H1 (cell line): Measurements from ENCODE around the gene ABL2. TPM values are rescaled to one million over a fixed set of nuclear protein-coding genes. Genes with fewer than 3 reads are reported as not detected.

Experiments used
- HDAC2 ChIP-seq, 2 experiments: fragments of 300-600 bp in 1 of 2; sonication (generic) in 1 of 2; IDR thresholded peaks; 2 replicates each; pipeline ENCODE4 v1.6.1; 2011 to 2012; ENCODE audit warnings: low read depth in 2 of 2, low read length in 2 of 2, mild to moderate bottlenecking in 2 of 2, moderate library complexity in 2 of 2, borderline replicate concordance in 1 of 2, inconsistent platforms in 1 of 2
- PHF8 ChIP-seq: fragments of 200-600 bp; sonication (generic); conservative IDR thresholded peaks from 2 replicates; pipeline ENCODE4 v1.7.1; 2012; ENCODE audit warnings: low read depth, mild to moderate bottlenecking, inconsistent platforms, low read length, moderate library complexity
- RAD21 ChIP-seq, 2 experiments: IDR thresholded peaks in 1 of 2; conservative IDR thresholded peaks in 1 of 2; 2 replicates each; pipeline ENCODE4 v1.6.1; 2011; ENCODE audit warnings: low read depth in 2 of 2, low read length in 2 of 2, improper control_type of control experiment in 1 of 2, inconsistent platforms in 1 of 2, mild to moderate bottlenecking in 1 of 2, moderate library complexity in 1 of 2
- RNF2 ChIP-seq: fragments of 200-900, 300-1000 bp; sonication (generic); IDR thresholded peaks from 2 replicates; pipeline ENCODE4 v1.7.1; 2016; ENCODE audit warnings: borderline replicate concordance, low read depth, mild to moderate bottlenecking, antibody characterized with exemption, low read length; ENCODE audit not compliant: poor library complexity, severe bottlenecking; ENCODE audit errors: missing control alignments
- SP1 ChIP-seq: IDR thresholded peaks from 2 replicates; pipeline ENCODE4 v1.6.1; 2011; ENCODE audit warnings: low read depth, low read length
- SUZ12 ChIP-seq: fragments of 200-600 bp; sonication (generic); IDR thresholded peaks from 2 replicates; pipeline ENCODE4 v1.6.1; 2012; ENCODE audit warnings: mild to moderate bottlenecking, inconsistent platforms, low read length, moderate library complexity, mixed read lengths
- polyA plus RNA-seq, 7 experiments: library from polyadenylated mRNA; depleted of rRNA in 3 of 7; stranded (reverse) in 5 of 7; unstranded in 2 of 7; fragments of >200 nt in 5 of 7; fragments of 200-250 nt in 2 of 7; gene quantifications; 1 replicate in 5 of 7; 2 replicates in 1 of 7; 4 replicates in 1 of 7; pipeline versions ENCODE4 v1.2.1 to v1.2.3, GENCODE V29; 2011 to 2013; ENCODE audit warnings: missing spikeins in 2 of 7, mixed read lengths in 2 of 7
- total RNA-seq: library from RNA; stranded (reverse); fragmentation: NEBNext Ultra II Directional; extraction: Animal tissue kit (Norgen Biotek cat#: 25700); gene quantifications from 2 replicates; pipeline ENCODE4 v1.2.1, GENCODE V29; 2021
- TF ChIP-seq, protein P1 (sequence below): fragments of 300-600 bp; sonication (generic); IDR thresholded peaks from 2 replicates; pipeline ENCODE4 v1.7.1; 2012; ENCODE audit warnings: low read length, moderate library complexity, mild to moderate bottlenecking, inconsistent platforms; ENCODE audit not compliant: insufficient replicate concordance

Gene ABL2
- total and polyA plus RNA-seq, 2 of the 8 experiments (the other 6 are each of a cell fraction or from before 2014, with no cell fraction given) = 4.5 to 19.1 TPM

DNA sequence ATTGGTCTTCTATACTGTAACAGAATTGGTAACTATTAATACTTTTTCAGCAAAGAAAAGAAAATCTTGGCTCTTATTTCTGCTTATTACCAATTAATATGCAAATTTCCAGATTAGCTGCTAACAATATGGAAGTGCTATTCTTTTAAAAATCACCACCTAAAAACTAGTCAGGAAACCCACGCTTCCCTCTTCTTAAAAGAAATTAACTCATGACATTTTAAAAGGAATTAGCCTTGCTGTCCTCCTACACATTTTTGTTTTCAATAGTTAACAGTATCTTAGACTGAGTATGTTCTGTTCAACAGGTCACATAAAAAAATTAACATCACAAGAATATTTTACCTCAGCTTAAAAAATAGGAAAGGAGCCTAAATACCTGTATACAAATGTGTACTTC lies 27.3 kb downstream of the ABL2 start (continued):
- no peak for TF ChIP-seq HDAC2 (IDR thresholded peaks at IDR 0.05; ENCODE audit: borderline replicate concordance in 1 of 2, low read depth in 2 of 2, low read length in 2 of 2)
- TF ChIP-seq, protein P1, sequence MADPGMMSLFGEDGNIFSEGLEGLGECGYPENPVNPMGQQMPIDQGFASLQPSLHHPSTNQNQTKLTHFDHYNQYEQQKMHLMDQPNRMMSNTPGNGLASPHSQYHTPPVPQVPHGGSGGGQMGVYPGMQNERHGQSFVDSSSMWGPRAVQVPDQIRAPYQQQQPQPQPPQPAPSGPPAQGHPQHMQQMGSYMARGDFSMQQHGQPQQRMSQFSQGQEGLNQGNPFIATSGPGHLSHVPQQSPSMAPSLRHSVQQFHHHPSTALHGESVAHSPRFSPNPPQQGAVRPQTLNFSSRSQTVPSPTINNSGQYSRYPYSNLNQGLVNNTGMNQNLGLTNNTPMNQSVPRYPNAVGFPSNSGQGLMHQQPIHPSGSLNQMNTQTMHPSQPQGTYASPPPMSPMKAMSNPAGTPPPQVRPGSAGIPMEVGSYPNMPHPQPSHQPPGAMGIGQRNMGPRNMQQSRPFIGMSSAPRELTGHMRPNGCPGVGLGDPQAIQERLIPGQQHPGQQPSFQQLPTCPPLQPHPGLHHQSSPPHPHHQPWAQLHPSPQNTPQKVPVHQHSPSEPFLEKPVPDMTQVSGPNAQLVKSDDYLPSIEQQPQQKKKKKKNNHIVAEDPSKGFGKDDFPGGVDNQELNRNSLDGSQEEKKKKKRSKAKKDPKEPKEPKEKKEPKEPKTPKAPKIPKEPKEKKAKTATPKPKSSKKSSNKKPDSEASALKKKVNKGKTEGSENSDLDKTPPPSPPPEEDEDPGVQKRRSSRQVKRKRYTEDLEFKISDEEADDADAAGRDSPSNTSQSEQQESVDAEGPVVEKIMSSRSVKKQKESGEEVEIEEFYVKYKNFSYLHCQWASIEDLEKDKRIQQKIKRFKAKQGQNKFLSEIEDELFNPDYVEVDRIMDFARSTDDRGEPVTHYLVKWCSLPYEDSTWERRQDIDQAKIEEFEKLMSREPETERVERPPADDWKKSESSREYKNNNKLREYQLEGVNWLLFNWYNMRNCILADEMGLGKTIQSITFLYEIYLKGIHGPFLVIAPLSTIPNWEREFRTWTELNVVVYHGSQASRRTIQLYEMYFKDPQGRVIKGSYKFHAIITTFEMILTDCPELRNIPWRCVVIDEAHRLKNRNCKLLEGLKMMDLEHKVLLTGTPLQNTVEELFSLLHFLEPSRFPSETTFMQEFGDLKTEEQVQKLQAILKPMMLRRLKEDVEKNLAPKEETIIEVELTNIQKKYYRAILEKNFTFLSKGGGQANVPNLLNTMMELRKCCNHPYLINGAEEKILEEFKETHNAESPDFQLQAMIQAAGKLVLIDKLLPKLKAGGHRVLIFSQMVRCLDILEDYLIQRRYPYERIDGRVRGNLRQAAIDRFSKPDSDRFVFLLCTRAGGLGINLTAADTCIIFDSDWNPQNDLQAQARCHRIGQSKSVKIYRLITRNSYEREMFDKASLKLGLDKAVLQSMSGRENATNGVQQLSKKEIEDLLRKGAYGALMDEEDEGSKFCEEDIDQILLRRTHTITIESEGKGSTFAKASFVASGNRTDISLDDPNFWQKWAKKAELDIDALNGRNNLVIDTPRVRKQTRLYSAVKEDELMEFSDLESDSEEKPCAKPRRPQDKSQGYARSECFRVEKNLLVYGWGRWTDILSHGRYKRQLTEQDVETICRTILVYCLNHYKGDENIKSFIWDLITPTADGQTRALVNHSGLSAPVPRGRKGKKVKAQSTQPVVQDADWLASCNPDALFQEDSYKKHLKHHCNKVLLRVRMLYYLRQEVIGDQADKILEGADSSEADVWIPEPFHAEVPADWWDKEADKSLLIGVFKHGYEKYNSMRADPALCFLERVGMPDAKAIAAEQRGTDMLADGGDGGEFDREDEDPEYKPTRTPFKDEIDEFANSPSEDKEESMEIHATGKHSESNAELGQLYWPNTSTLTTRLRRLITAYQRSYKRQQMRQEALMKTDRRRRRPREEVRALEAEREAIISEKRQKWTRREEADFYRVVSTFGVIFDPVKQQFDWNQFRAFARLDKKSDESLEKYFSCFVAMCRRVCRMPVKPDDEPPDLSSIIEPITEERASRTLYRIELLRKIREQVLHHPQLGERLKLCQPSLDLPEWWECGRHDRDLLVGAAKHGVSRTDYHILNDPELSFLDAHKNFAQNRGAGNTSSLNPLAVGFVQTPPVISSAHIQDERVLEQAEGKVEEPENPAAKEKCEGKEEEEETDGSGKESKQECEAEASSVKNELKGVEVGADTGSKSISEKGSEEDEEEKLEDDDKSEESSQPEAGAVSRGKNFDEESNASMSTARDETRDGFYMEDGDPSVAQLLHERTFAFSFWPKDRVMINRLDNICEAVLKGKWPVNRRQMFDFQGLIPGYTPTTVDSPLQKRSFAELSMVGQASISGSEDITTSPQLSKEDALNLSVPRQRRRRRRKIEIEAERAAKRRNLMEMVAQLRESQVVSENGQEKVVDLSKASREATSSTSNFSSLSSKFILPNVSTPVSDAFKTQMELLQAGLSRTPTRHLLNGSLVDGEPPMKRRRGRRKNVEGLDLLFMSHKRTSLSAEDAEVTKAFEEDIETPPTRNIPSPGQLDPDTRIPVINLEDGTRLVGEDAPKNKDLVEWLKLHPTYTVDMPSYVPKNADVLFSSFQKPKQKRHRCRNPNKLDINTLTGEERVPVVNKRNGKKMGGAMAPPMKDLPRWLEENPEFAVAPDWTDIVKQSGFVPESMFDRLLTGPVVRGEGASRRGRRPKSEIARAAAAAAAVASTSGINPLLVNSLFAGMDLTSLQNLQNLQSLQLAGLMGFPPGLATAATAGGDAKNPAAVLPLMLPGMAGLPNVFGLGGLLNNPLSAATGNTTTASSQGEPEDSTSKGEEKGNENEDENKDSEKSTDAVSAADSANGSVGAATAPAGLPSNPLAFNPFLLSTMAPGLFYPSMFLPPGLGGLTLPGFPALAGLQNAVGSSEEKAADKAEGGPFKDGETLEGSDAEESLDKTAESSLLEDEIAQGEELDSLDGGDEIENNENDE = no peak
- TF ChIP-seq SP1 = no peak
- no peak for TF ChIP-seq RNF2
- TF ChIP-seq RAD21 (IDR thresholded peaks at IDR 0.05 in 1 of 2, conservative IDR thresholded peaks at IDR 0.05 in 1 of 2; ENCODE audit: low read depth in 2 of 2, low read length in 2 of 2) = no peak
- no peak for TF ChIP-seq PHF8
- TF ChIP-seq SUZ12 = no peak
